HCT116 (cell line): ENCODE data around the gene DOCK1. TPM values are rescaled to one million over a fixed set of nuclear protein-coding genes. Genes with fewer than 3 reads are reported as not detected.

ENCODE experiments used
- ATAC-seq: fragments of 200-7000 bp; cut with Tn5 transposase; 2 replicates; pipeline ENCODE4 v1.9.1; 2020; ENCODE audit warnings: mild to moderate bottlenecking, moderate library complexity
- BruUV-seq: library from RNA; stranded (reverse); fragments of 400-500 nt; replicated peaks from 2 replicates; lab custom pipeline; 2021; lab: Mats Ljungman, UMichigan
- CTCF ChIA-PET: fragments of 300-600 bp; sonication (Branson Sonifier 250); formaldehyde crosslinking; loops from one replicate; lab custom pipeline; 2021; ENCODE audit warnings: antibody characterized with exemption; lab: Charles Lee
- POLR2A ChIA-PET: fragments of 300-600, 350-600 bp; sonication (Branson Sonifier 250); formaldehyde crosslinking; loops from one replicate; lab custom pipeline; 2021; ENCODE audit warnings: antibody characterized with exemption; lab: Charles Lee
- RAD21 ChIA-PET, 2 experiments: fragments of 300-600 bp; sonication (Branson Sonifier 250); formaldehyde crosslinking; loops; one replicate each; lab custom pipeline; 2023; ENCODE audit warnings: low total read pairs in 2 of 2; ENCODE audit not compliant: uncharacterized antibody in 2 of 2, unreplicated experiment in 2 of 2, low non-redundant PET in 1 of 2; lab: Charles Lee
- DNase-seq: peaks from one replicate; pipeline ENCODE4 v3.0.0-alpha.2; 2010; ENCODE audit warnings: low read depth, low spot score
- H2AFZ ChIP-seq: fragments of 200-600 bp; shearing (Covaris generic), sonication (generic); 2 replicates; pipeline ENCODE4 v1.6.1; 2017; ENCODE audit warnings: low read depth, mixed run types, mixed read lengths, antibody characterized with exemption, low read length; ENCODE audit not compliant: poor library complexity, severe bottlenecking
- H3K27ac ChIP-seq: 2 replicates; pipeline ENCODE4 v1.5.1; 2012; ENCODE audit warnings: low read depth, low read length
- H3K27me3 ChIP-seq: fragments of 200-600 bp; sonication (generic); 2 replicates; pipeline ENCODE4 v1.6.1; 2016; ENCODE audit warnings: mixed run types, low read length, mixed read lengths; ENCODE audit not compliant: insufficient read depth
- H3K36me3 ChIP-seq, 2 experiments: fragments of 200-500 bp in 1 of 2; fragments of 200-600 bp in 1 of 2; sonication (Bioruptor generic) in 1 of 2; sonication (generic) in 1 of 2; 2 replicates each; pipeline versions ENCODE4 v1.5.1 to v1.6.1; 2014 to 2016; ENCODE audit warnings: low read length in 2 of 2, inconsistent platforms in 1 of 2, mixed read lengths in 1 of 2, mixed run types in 1 of 2; ENCODE audit not compliant: insufficient read depth in 2 of 2, control insufficient read depth in 1 of 2
- H3K4me1 ChIP-seq, 2 experiments: fragments of 200-600 bp in 1 of 2; sonication (generic) in 1 of 2; 2 replicates each; pipeline versions ENCODE4 v1.5.1 to v1.6.1; 2012 to 2017; ENCODE audit warnings: low read length in 2 of 2, inconsistent platforms in 1 of 2, mild to moderate bottlenecking in 1 of 2, mixed read lengths in 1 of 2, mixed run types in 1 of 2, moderate library complexity in 1 of 2; ENCODE audit not compliant: insufficient read depth in 2 of 2, control insufficient read depth in 1 of 2
- H3K4me2 ChIP-seq: fragments of 200-600 bp; sonication (generic); 2 replicates; pipeline ENCODE4 v1.6.1; 2017; ENCODE audit warnings: mixed run types, low read length, mixed read lengths
- H3K4me3 ChIP-seq, 2 experiments: fragments of 200-600 bp in 1 of 2; sonication (generic) in 1 of 2; replicated peaks in 1 of 2; 2 replicates each; pipeline ENCODE4 v1.5.1; 2011 to 2016; ENCODE audit warnings: low read length in 2 of 2, control low read depth in 1 of 2, low read depth in 1 of 2, mild to moderate bottlenecking in 1 of 2, mixed read lengths in 1 of 2, mixed run types in 1 of 2
- H3K79me2 ChIP-seq: fragments of 200-600 bp; sonication (generic); 2 replicates; pipeline ENCODE4 v1.6.1; 2017; ENCODE audit warnings: mild to moderate bottlenecking, mixed run types, low read length, moderate library complexity, mixed read lengths; ENCODE audit not compliant: insufficient read depth
- H3K9ac ChIP-seq: fragments of 200-600 bp; sonication (generic); 2 replicates; pipeline ENCODE4 v1.6.1; 2016; ENCODE audit warnings: low read length, mixed read lengths
- H3K9me2 ChIP-seq: fragments of 200-600 bp; sonication (generic), shearing (Covaris generic); 2 replicates; pipeline ENCODE4 v1.6.1; 2017; ENCODE audit warnings: mixed run types, mild to moderate bottlenecking, moderate library complexity; ENCODE audit not compliant: insufficient read depth
- H3K9me3 ChIP-seq, 2 experiments: fragments of 200-500 bp in 1 of 2; fragments of 200-600 bp in 1 of 2; sonication (Bioruptor generic) in 1 of 2; sonication (generic) in 1 of 2; 2 replicates each; pipeline ENCODE4 v1.6.1; 2014 to 2017; ENCODE audit warnings: low read length in 2 of 2, mixed read lengths in 2 of 2, inconsistent platforms in 1 of 2, low read depth in 1 of 2, mild to moderate bottlenecking in 1 of 2, mixed run types in 1 of 2, moderate library complexity in 1 of 2; ENCODE audit not compliant: control insufficient read depth in 1 of 2, insufficient read depth in 1 of 2
- H4K20me1 ChIP-seq: fragments of 200-600 bp; sonication (generic), shearing (Covaris generic); 2 replicates; pipeline ENCODE4 v1.6.1; 2017; ENCODE audit warnings: mixed run types, mild to moderate bottlenecking, moderate library complexity; ENCODE audit not compliant: insufficient read depth
- CBX3 ChIP-seq: IDR thresholded peaks from 2 replicates; pipeline ENCODE4 v1.6.1; 2012; ENCODE audit warnings: low read depth
- CTCF ChIP-seq, 3 experiments: fragments of 200-600 bp in 1 of 3; sonication (generic) in 1 of 3; IDR thresholded peaks in 2 of 3; conservative IDR thresholded peaks in 1 of 3; 2 replicates each; pipeline ENCODE4 v1.5.1; 2012 to 2017; ENCODE audit warnings: low read depth in 2 of 3, low read length in 2 of 3, antibody characterized with exemption in 1 of 3, borderline replicate concordance in 1 of 3, control low read depth in 1 of 3, mild to moderate bottlenecking in 1 of 3, mixed read lengths in 1 of 3, mixed run types in 1 of 3, moderate library complexity in 1 of 3; ENCODE audit not compliant: insufficient read depth in 1 of 3
- EGR1 ChIP-seq: IDR thresholded peaks from 2 replicates; pipeline ENCODE4 v1.6.1; 2012; ENCODE audit warnings: low read depth
- ELF1 ChIP-seq: IDR thresholded peaks from 2 replicates; pipeline ENCODE4 v1.6.1; 2012; ENCODE audit warnings: low read depth, borderline replicate concordance
- EZH2 ChIP-seq: fragments of 200-600 bp; sonication (generic); IDR thresholded peaks from 2 replicates; pipeline ENCODE4 v1.6.1; 2017; ENCODE audit warnings: antibody characterized with exemption, mixed run types
- EZH2phosphoT487 ChIP-seq: fragments of 200-600 bp; IDR thresholded peaks from 2 replicates; pipeline ENCODE4 v1.6.1; 2018; ENCODE audit warnings: antibody characterized with exemption, borderline replicate concordance
- FOSL1 ChIP-seq: IDR thresholded peaks from 2 replicates; pipeline ENCODE4 v1.6.1; 2012; ENCODE audit warnings: low read depth
- JUND ChIP-seq: IDR thresholded peaks from 2 replicates; pipeline ENCODE4 v1.6.1; 2012
- MAX ChIP-seq: IDR thresholded peaks from 2 replicates; pipeline ENCODE4 v1.6.1; 2012
- POLR2A ChIP-seq: IDR thresholded peaks from 2 replicates; pipeline ENCODE4 v1.7.0; 2011; ENCODE audit warnings: borderline replicate concordance; ENCODE audit not compliant: insufficient read depth, insufficient read length; ENCODE audit errors: extremely low read depth
- RAD21 ChIP-seq: IDR thresholded peaks from 2 replicates; pipeline ENCODE4 v1.6.1; 2012; ENCODE audit warnings: low read depth, mild to moderate bottlenecking
- REST ChIP-seq: IDR thresholded peaks from 2 replicates; pipeline ENCODE4 v1.6.1; 2012; ENCODE audit warnings: low read depth
- SIN3A ChIP-seq: IDR thresholded peaks from 2 replicates; pipeline ENCODE4 v1.6.1; 2012; ENCODE audit warnings: low read depth
- SP1 ChIP-seq: IDR thresholded peaks from 2 replicates; pipeline ENCODE4 v1.6.1; 2012; ENCODE audit warnings: low read depth
- SRF ChIP-seq: IDR thresholded peaks from 2 replicates; pipeline ENCODE4 v1.6.1; 2012; ENCODE audit warnings: low read depth
- TCF7L2 ChIP-seq: IDR thresholded peaks from 2 replicates; pipeline ENCODE4 v1.7.0; 2011; ENCODE audit warnings: borderline replicate concordance, inconsistent platforms; ENCODE audit not compliant: insufficient read depth, insufficient read length; ENCODE audit errors: extremely low read depth
- YY1 ChIP-seq: IDR thresholded peaks from 2 replicates; pipeline ENCODE4 v1.6.1; 2011; ENCODE audit warnings: low read length, low read depth, moderate library complexity, mild to moderate bottlenecking; ENCODE audit not compliant: insufficient replicate concordance; ENCODE audit errors: extremely low read depth
- ZFX ChIP-seq: fragments of 450-650 bp; IDR thresholded peaks from 2 replicates; pipeline ENCODE4 v1.6.1; 2017
- ZNF274 ChIP-seq: fragments of 200-500 bp; sonication (Bioruptor generic); IDR thresholded peaks from 2 replicates; pipeline ENCODE4 v1.6.1; 2014; ENCODE audit warnings: mild to moderate bottlenecking, low read depth, low read length, inconsistent platforms
- intact Hi-C: fragments of 100-400 bp; cut with micrococcal nuclease; formaldehyde crosslinking; loops from 2 replicates; pipeline ENCODE4 v1.10.0; 2022
- total RNA-seq: library from RNA; stranded (reverse); gene quantifications from one replicate; pipeline ENCODE4 v1.2.1, GENCODE V29; 2021; ENCODE audit not compliant: unreplicated experiment

Gene DOCK1
- total RNA-seq, 1 experiment from 2014 or later = 46.5 TPM

- ChIA-PET POLR2A (no interaction called here), CTCF (no interaction called here)
- no peak for ATAC-seq
Observed at GRCh38 chr10:127127822-127128221, 222.6 kb downstream of the DOCK1 start.

More at GRCh38 chr10:127127822-127128221, 222.6 kb downstream of the DOCK1 start:
- Histone ChIP-seq H3K4me1 (no peaks in the 10 kb centered on the region), H3K9ac (no peak overlapping the region), H2AFZ (no peak overlapping the region), H3K27ac (no peak overlapping the region), H4K20me1 (no peaks in the 10 kb centered on the region), H3K36me3 (no peaks in the 10 kb centered on the region), H3K4me2 (no peak overlapping the region), H3K9me3 (no peaks in the 10 kb centered on the region), H3K9me2 (no peaks in the 10 kb centered on the region), H3K79me2 (no peaks in the 10 kb centered on the region), H3K4me3 (no peak overlapping the region), H3K27me3 (no peaks in the 10 kb centered on the region)
- BruUV-seq = no TSS peak
- intact Hi-C loops = no loop called here
- RAD21 ChIA-PET = no interaction called here
- no peak for TF ChIP-seq SRF
- no peak for TF ChIP-seq SIN3A
- no peak for TF ChIP-seq MAX
- TF ChIP-seq EGR1 = no peak
- no peak for TF ChIP-seq CTCF (IDR thresholded peaks at IDR 0.05 in 2 of 3, conservative IDR thresholded peaks at IDR 0.05 in 1 of 3; ENCODE audit: borderline replicate concordance in 1 of 3, insufficient read depth in 1 of 3, low read depth in 2 of 3, low read length in 2 of 3)
- TF ChIP-seq SP1 = no peak
- TF ChIP-seq ZFX = no peak
- TF ChIP-seq RAD21 = no peak
- TF ChIP-seq YY1 = no peak
- no peak for TF ChIP-seq TCF7L2
- no peak for TF ChIP-seq EZH2phosphoT487
- no peak for TF ChIP-seq POLR2A
- TF ChIP-seq FOSL1 = no peak
- TF ChIP-seq REST = no peak
- TF ChIP-seq JUND = no peak
- no peak for TF ChIP-seq ELF1
- TF ChIP-seq ZNF274 = no peak
- no peak for TF ChIP-seq CBX3
- no peak for TF ChIP-seq EZH2
- no peak for DNase-seq
